NB4 (cell line): ENCODE measurements around the gene ASCL4.

ENCODE experiments used
- DNase-seq: peaks from one replicate; pipeline ENCODE4 v3.0.0; 2010; ENCODE audit warnings: low read depth
- H3K4me3 ChIP-seq: one replicate; pipeline ENCODE4 v1.5.1; 2011; ENCODE audit warnings: mild to moderate bottlenecking, low read depth, low read length, moderate library complexity
- CTCF ChIP-seq: IDR thresholded peaks from one replicate; pipeline ENCODE4 v1.5.1; 2012; ENCODE audit warnings: low read depth, low read length
- MAX ChIP-seq: IDR thresholded peaks from 2 replicates; pipeline ENCODE4 v1.6.1; 2011; ENCODE audit warnings: low read depth, low read length
- MYC ChIP-seq: IDR thresholded peaks from 2 replicates; pipeline ENCODE4 v1.6.1; 2011; ENCODE audit warnings: low read depth, low read length
- POLR2A ChIP-seq: IDR thresholded peaks from 2 replicates; pipeline ENCODE4 v1.6.1; 2011; ENCODE audit warnings: mild to moderate bottlenecking; ENCODE audit not compliant: insufficient read length; ENCODE audit errors: extremely low read depth

ASCL4 gene

GRCh38 chr12:107783406-107784376 is 9.2 kb downstream of the ASCL4 start:
- H3K4me3 ChIP-seq, result no peak overlapping the region
- TF ChIP-seq MAX (no peak), CTCF (no peak), POLR2A (no peak), MYC (no peak)

GRCh38 chr12:107788281-107788680 is 13.8 kb downstream of the ASCL4 start:
- no peak for TF ChIP-seq MYC
- no peak for TF ChIP-seq POLR2A
- TF ChIP-seq MAX, result no peak
- no peak for TF ChIP-seq CTCF
- DNase-seq, result no peak
- H3K4me3 ChIP-seq, result no peak overlapping the region

More at GRCh38 chr12:107783406-107784376, 9.2 kb downstream of the ASCL4 start:
- peak; percentile 24 for DNase-seq

- H3K4me3 ChIP-seq, result no peak overlapping the region
- no peak for DNase-seq
- TF ChIP-seq MYC (no peak), CTCF (no peak), POLR2A (no peak), MAX (no peak)
Observed at GRCh38 chr12:107788690-107789458, 14.4 kb downstream of the ASCL4 start.

- no peak for TF ChIP-seq MAX
- TF ChIP-seq MYC, result no peak
- no peak for TF ChIP-seq POLR2A
- no peak for TF ChIP-seq CTCF
- DNase-seq, result no peak
- no peak overlapping the region for H3K4me3 ChIP-seq
Observed at GRCh38 chr12:107791465-107792089, 17.1 kb downstream of the ASCL4 start.

- DNase-seq, result no peak
- TF ChIP-seq CTCF, result no peak
- H3K4me3 ChIP-seq, result no peak overlapping the region
Observed at GRCh38 chr12:107794451-107794850, 19.9 kb downstream of the ASCL4 start.
